SIG-M5 treated with dmso at 0.1 percent for 504 hours (cell line): ENCODE data around the gene SARS2.

ENCODE experiments used
- DNase-seq: peaks from one replicate; lab custom pipeline; 2025; ENCODE audit not compliant: unreplicated experiment; lab: John Stamatoyannopoulos, UW

The SARS2 gene

GRCh38 chr19:38867171-38867780 lies 63.3 kb downstream of the SARS2 start:
- no peak for DNase-seq
